Adrenal gland (tissue), 5 donors: ENCODE data around the gene BTBD9.

Source experiments
- POLR2A ChIP-seq, 2 donors: fragments of 450-650 bp; IDR thresholded peaks; one replicate each; pipeline ENCODE4 v1.6.1; 2017; ENCODE audit warnings: antibody characterized with exemption in 2 of 2, mild to moderate bottlenecking in 2 of 2, moderate library complexity in 1 of 2
- TF ChIP-seq, protein P1 (sequence below), 6 experiments: fragments of 450-650 bp in 4 of 6; fragments of 200-600 bp in 2 of 6; sonication (generic) in 1 of 6; IDR thresholded peaks; 1 replicate in 5 of 6; 2 replicates in 1 of 6; pipeline versions ENCODE4 v1.5.1 to v1.8.0; 2016 to 2021; ENCODE audit warnings: antibody characterized with exemption in 6 of 6, mild to moderate bottlenecking in 2 of 6, moderate library complexity in 1 of 6
- donor health status: DM: no; HTN: no; CAD: no.

DNA sequence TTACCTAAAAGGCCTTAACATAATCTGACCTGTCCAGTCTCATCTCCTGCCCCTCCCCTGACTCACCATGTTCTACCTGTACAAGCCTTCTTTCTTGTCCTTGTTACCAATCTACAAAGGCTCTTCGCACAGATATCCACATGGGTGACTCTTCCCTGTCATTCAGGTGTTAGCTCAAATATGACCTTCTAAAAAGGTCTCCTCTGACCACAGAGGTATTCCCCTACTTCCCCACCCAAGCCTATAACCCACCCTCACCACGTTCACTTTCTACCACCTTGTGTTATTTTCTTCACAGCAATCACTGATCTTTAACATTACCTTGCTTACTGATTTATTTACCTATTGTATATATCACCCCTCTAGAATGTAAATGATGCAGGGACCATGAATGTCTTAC lies 96.7 kb downstream of the BTBD9 start:
- TF ChIP-seq, protein P1, sequence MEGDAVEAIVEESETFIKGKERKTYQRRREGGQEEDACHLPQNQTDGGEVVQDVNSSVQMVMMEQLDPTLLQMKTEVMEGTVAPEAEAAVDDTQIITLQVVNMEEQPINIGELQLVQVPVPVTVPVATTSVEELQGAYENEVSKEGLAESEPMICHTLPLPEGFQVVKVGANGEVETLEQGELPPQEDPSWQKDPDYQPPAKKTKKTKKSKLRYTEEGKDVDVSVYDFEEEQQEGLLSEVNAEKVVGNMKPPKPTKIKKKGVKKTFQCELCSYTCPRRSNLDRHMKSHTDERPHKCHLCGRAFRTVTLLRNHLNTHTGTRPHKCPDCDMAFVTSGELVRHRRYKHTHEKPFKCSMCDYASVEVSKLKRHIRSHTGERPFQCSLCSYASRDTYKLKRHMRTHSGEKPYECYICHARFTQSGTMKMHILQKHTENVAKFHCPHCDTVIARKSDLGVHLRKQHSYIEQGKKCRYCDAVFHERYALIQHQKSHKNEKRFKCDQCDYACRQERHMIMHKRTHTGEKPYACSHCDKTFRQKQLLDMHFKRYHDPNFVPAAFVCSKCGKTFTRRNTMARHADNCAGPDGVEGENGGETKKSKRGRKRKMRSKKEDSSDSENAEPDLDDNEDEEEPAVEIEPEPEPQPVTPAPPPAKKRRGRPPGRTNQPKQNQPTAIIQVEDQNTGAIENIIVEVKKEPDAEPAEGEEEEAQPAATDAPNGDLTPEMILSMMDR (IDR thresholded peaks at IDR 0.05), result no peak
- no peak for TF ChIP-seq POLR2A (IDR thresholded peaks at IDR 0.05)
